GM19372 (cell line): ENCODE data around the gene NDUFB1.

Source experiments
- ATAC-seq: cut with Tn5 transposase; IDR thresholded peaks from one replicate; pipeline ENCODE4 v1.9.1; 2021; ENCODE audit warnings: mild to moderate bottlenecking, low read depth, moderate library complexity; ENCODE audit not compliant: unreplicated experiment

NDUFB1 gene

DNA sequence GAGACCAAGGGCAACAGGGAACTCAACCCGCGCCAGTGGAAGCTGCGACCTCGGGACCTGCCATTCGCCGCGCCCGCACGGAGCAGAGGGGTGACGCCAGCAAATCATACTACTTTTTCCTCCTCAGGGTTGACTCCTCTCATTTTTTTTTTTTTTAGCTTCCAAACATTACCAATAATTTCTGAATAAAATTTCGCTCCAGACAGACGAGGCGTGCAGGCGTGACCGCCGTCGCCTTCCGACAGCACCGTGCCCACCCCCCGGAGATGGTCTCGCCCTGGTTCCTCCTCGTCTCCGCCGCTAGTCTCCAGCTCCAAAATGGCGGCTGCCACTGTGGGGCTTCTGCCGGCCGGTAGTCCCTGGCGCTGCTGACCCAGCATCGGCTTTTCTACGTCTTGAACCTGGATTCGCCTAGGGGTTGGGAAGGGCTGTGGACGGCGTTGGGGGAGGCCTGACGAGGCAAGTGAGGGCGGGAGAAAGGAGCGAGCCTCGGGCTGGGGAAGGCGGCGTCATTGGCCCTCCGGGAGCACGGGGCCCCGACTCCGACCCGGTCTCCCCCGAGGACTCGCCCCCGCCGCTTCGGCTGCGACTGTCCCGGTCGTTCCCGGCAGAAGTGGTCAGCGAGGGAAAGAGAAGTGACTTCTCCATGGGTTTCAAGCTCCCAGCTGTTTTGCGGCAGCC, at the start of gene NDUFB1, which contains the start of gene CPSF2:
Gene NDUFB1 (minus strand): TSS at position 37 of the 681 bp plus-strand sequence. CDS start 4,069 bp downstream, outside the sequence.
Gene CPSF2 (plus strand): TSS at position 300 of the 681 bp plus-strand sequence. CDS start 9,016 bp downstream, outside the sequence.
- peak; percentile 89 for ATAC-seq

DNA sequence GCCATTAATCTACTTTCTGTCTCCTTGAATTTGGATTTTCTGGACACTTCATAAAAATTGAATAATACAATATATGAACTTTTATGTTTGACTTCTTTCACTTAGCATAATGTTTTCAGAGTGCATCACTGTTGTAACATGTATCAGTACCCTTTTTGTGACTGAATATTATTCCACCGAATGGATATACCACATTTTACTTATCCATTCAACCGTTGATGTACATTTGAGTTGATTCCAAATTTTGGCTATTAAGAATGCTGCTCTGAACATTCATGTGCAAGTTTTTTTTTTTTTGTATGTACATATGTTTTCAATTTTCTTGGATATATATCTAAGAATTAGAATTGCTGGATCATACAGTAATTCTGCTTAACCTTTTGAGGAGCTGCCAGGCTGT, 43.5 kb upstream of the NDUFB1 start:
- no peak for ATAC-seq

DNA sequence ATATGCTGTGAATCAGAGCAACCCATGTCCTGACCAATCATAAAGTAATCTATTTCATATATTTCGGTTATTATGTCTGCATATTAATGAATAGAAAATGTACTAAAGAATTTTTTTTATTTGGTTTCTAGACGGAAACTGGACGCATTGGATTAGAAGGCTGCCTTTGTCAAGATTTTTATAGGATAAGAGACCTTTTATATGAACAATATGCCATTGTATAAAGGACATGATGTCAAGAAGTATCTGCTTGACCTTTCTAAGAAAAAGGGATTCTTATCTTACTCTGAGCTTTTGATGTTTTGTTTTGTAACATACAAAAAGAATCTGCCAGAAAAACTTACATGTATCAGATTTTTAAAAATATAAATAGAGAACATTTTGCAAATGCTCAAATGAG, 40.0 kb upstream of the NDUFB1 start:
- ATAC-seq: no peak

DNA sequence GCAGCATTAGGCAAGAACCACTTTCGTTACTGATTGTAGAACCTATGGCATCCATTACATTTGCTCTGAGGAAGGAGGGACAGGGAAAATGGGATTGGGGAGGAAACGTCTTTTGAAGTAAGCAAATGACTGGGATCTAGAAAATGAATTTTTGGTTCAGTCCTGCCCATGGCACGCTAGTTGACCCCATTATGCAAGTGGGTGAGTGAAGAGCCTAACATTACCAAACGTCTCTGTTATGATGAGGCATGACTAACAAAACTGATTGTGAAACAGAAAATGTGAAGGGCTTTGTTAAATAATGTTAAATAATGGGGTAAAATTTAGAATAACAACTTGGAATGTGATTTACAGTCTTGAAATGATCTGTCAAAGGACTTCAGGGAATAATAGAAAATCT, 39.1 kb upstream of the NDUFB1 start:
- ATAC-seq: no peak

DNA sequence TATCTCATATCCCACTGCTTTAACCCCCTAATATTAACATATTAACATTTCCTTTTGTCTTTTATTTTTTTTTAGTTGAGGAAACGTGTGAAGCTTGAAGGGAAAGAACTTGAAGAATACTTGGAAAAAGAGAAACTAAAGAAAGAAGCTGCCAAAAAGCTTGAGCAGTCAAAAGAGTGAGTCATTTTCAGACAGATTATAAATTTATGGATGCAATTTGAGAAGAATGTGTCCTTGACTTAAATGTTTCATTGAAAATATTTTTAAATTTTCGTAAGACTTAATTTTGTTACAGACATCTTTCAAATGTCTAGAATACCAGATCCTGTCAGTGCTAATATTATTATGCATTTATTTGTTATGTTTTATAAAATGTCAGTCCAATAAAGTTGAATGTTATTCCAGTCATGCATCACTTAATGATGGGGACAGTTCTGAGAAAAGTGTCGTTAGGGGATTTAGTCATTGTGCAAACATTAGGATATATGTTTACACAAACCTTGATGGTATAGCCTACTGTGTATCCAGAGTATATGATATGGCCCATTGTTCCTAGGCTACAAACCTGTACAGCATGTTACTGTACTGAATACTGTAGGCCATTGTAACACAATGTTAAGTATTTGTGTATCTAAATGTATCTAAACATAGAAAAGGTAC, 32.9 kb upstream of the NDUFB1 start:
- no peak for ATAC-seq

DNA sequence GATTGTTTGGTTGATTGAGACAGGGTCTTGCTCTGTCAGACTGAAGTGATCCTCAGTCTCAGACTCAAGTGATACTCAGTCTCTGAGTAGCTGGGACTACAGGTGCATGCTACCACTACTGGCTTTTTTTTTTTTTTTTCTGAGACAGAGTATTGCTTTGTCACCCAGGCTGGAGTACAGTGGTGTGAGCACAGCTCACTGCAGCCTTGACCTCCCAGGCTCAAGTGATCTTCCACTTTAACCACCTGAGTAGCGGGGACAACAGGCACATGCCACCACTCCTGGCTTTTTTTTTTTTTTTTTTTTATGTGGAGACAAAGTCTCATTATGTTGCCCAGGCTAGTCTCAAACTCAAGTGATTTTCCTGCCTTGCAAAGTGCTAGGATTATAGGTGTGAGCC, 32.1 kb upstream of the NDUFB1 start:
- ATAC-seq: no peak

DNA sequence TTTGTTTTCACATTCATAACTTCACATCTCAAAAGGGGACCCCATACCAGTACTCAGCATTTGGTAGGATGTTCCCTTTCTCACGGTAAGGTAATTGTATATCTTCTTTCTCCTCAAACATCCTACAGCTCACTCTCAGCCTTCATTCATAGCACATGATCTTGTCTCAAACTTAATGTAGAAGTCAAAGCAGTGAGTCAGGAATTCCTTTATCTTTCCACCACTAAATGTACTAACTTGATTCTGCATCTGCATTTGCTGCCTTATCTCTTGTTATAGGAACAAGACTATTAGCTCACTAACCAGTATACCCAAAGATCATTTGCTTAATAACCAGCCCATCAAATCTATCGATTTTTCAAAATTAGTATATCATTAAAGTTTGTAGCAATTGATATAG, 23.2 kb upstream of the NDUFB1 start:
- ATAC-seq: no peak

DNA sequence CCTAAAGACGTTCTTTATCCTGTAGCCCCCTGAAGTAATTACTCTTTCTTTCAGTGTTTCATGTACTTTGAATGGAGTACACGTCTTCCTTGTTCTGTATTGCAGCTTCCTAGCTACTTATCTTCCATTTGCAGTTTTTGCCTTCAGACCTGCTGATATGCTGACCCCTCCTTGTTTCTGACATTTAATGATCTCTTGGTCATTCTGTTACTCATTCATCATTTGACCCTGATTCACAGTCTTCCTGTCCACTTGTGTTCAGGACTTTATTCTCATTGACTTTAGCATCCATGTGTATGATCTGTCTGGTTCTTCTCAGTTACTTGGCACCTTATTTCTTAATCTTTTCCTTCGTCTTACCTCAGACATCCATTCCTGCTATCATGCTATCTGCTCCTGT, 22.5 kb upstream of the NDUFB1 start:
- ATAC-seq: no peak

DNA sequence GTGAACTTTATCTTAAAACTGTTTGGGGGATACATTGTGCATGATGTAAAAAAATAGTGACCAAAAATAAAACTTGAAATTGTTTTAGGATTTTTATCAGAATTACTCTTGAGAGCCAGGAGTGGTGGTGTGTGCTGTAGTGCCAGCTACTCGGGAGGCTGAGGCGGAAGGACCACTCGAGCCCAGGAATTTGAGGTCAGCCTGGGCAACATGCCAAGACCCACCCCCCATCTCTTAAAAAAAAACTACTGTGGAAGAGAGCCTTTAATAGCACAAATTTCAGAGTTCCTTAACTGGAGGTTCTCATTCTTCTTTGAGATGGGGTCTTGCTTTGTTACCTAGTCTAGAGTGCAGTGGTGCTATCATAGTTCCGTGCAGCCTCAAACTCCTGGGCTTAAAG, 21.8 kb upstream of the NDUFB1 start:
- no peak for ATAC-seq

DNA sequence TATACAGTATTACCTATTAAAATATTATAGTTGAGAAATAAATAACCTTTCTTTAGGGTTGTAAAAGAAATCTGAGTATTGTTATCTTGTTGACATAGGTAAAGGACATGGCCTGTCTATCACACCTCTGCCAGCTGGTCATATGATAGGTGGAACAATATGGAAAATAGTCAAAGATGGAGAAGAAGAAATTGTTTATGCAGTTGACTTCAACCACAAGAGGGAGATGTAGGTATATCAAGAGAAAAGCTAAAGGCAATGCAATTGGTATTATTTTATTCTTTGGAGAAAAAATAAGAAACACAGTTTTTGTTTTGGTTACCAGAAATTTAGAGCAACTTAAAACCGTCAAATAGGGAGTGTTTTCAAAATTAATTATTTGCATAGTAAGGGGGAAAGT, 13.8 kb upstream of the NDUFB1 start:
- ATAC-seq: no peak

DNA sequence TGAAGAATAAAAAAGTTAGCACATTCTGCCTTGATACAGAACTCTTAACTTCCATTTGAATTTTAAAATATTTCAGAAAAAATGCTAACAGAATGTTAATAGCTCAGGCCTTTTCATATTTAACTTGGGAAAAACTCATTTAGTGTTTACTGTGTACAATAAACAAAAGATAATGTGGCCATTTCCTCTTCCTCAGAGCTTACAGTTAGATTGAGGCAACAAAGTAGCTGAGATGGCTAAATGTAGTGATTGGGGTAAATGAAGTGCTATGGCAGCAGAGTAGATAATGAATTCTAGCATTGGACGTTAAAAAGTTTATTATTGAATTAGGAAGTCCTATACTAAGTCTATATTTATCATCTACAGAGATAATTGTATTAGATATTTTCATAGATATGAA, 12.9 kb upstream of the NDUFB1 start:
- ATAC-seq: no peak

DNA sequence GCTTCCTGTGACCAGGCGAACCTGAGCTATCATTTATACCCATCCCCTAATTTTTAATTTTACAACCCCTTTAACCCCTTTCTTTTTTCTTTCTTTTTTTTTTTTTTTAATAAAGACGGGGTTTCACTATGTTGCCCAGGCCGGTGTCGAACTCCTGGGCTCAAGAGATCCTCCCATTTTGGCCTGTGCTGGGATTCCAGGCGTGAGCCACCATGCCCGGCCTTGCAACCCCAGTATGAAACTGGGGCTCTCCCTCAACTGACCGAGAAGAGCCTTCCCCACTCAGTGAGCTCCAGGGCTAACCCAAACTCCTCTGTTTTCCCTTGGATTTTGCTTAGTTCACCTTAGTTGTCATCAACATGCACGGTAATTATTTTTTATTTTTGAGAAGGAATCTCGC, 1.3 kb upstream of the NDUFB1 start:
- no peak for ATAC-seq

DNA sequence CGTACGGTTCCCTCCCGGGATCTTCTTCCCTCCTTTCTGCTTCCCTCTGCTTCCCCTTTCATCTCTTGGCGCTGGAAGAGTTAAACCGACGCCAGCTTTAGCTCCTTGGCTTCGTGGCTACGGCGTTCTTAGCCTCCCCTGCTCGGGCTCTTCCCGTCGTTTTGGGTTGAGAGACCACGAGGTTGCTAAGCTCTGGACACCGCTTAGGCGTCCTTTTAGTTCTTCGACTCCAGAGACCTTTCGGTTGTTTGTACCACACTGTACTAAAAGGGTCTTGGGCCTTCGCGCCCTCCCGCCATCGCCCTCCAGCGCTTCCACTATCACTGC, 808 bp upstream of the NDUFB1 start:
- ATAC-seq: no peak

DNA sequence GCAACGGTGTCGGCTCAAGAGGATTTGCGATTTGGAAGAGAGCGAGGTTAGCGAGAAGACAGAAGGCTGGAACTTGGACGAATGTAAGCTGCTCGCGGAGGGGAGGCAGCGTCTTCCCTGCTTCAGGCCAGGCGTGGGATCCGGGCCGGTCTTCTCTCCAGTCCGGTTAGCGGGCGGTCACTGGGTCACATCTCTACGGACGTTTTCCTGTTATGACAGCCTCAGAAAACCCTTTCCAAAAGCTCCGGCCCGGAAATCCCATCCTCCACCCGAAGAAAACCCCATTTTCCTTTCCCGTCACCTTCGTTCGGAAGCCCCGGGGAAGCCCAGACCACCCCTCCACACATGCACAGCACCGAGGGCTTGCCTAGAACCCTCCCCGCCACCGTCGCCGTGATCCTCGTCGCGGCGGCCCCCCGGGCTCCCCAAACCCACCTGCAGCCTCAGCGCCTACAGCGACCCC, 268 bp downstream of the NDUFB1 start:
- ATAC-seq: peak; percentile 8

DNA sequence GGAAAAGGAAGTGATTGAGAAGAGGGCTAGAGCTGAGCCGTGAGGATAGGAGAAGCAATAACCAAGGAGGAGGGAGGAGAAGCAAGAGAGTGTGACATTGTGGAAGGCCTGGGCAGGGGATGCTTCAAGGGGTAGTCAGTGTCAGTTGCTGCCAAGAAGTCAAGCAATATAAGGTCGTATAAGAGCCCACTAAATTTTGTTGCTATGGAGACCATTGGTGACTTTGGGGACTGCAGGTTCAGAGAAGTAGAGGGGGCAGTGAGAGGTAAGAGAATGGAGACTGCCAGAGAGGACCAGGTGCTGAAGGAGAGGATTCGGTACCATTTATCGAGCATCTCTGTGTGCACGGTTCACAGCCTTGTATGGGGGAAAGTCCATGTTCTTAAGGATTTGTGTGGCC, 12.0 kb downstream of the NDUFB1 start:
- no peak for ATAC-seq

DNA sequence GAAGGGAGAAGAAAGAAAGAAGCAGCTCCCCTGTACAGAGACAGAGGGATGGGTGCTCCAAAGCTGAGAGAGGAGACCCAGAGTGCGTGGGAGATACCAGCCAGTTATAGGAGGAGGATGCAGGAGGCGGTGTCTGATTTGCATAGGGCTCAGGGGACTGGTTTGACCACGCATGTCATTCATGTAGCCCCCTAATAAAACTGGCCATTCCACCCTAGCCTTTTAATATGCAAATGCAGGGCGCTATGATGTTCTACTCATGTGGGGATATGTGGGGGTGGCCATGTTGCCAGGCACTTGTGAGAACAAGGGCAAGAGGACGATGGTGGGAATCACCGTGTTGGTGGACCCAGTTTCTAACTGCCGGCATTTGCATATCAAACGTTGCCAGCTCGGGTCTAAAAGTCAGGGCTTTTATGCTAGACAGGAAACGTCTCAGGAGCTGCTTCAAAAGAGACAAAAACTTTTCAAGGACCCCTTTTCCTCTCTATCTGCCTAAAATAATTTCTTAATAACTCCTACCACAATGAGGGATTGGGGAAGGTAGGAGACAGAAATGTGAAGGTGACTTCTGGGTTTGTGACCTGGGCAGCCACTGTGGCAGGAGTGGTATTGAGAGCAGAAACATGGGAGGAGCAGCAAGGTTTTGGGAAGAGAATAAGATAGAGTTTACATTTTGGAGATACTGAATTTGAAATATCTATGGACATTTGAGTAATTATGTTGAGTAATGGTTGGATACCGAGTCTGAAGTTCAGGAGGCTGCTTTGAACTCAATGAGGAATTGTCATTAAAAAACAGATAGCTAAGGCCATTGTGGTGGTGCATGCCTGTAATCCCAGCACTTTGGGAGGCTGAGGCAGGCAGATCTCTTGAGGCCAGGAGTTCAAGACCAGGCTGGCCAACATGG, 12.9 kb downstream of the NDUFB1 start:
- ATAC-seq: no peak

DNA sequence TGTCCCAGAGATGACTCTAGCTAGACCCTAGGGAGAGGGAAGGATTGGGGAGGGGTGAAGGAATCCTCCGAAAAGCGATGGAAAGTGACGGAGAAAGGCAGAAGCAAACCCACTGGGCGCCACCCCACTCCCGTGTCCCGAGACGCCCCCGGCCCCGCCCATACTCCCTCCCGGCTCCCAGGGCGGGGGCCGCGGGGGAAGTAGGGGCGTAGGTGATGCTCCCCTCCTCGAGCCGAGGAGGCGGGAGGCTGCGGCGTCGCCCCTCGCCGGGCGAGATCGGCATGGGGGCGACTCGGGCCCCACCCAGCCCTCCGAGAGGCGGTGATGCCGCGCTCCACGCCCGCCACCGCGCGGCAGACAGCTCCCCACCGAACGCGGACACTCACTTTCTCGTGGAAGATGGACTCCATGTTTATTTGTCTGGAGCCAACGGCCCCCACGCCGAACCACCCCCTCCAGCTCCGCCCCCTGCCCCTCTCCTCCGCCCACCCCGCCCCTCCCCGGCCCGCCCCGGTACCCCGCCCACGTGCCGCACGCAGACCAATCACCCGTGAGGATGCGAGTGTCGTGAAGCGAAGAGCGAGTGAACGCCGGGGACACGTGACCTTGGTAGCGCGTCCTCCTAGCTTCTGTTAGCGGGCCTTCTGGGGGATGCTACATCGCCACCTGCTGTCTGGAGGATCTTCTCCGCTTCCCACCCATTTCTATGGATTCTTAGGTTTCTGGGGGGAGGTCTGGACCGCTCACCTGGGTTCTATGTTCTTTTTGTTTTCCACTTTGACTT, 15.2 kb downstream of the NDUFB1 start, which contains the start of gene ATXN3:
Gene ATXN3 (minus strand): TSS at position 440 of the 784 bp plus-strand sequence. CDS start 30 bp downstream, at position 410.
- peak; percentile 78 for ATAC-seq

DNA sequence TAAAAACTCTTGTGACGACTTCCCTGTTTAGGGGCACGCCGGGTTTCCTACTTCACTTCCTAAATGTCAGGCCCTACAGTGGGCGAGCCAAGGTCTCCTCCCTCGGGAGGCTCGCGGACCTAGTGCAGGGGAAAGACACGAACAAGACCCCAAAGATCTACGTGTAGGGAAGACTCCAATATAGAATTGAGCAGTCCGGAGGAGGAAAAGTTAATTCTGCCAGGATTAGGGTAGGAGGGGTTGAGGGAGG, 15.7 kb downstream of the NDUFB1 start:
- no peak for ATAC-seq

DNA sequence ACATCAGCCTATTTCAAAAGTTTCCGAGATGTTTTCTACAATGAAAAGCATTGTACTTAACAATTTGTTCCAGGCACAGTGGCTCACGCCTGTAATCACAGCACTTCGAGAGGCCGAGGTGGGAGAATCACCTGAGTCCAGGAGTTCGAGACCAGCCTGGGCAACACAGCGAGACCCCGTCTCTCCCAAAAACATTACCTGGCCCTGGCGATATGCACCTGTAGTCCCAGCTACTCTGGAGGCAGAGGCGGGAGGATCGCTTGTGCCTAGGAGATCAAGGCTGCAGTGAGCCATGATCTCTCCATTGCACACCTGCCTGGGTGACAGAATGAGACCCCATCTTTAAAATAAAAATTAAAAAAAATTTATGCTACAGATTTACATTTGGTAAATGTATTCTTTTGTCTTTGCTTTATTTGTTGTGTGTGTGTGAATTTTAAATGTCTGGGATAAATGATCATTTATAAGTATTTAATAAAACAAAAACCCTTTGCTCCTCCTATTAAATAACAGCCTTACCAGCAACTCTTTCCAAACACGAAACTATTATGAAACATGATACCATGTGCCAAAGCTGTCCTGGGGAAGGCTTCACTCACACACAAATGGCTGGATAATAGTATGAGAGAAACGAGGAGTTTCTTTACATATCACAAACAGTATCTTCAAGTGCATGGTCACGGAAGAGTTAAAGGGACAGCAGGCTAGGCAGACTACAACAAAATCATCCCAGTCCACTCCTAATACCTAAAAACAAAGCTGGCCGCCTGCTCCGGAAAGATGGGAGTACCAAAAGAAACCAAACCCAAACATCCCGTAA, 16.2 kb downstream of the NDUFB1 start:
- no peak for ATAC-seq
